H1 (cell line): Measurements from ENCODE around the gene TNS3. TPM values are rescaled to one million over a fixed set of nuclear protein-coding genes. Genes with fewer than 3 reads are reported as not detected.

ENCODE experiments used
- CTCF ChIA-PET: fragments of 300-600 bp; sonication (Branson Sonifier 250); formaldehyde crosslinking; loops from one replicate; lab custom pipeline; 2021; ENCODE audit not compliant: partially characterized antibody; lab: Charles Lee
- POLR2A ChIA-PET: fragments of 300-600 bp; sonication (Branson Sonifier 250); formaldehyde crosslinking; loops from one replicate; lab custom pipeline; 2021; ENCODE audit warnings: inconsistent platforms; ENCODE audit not compliant: partially characterized antibody; lab: Charles Lee
- DNase-seq, 2 experiments: peaks; one replicate each; pipeline versions ENCODE4 v3.0.0 to v3.0.0-alpha.2; 2010 to 2022; ENCODE audit warnings: low spot score in 2 of 2, low read depth in 1 of 2, mixed read lengths in 1 of 2
- FAIRE-seq: peaks from 2 replicates; lab custom pipeline; 2011; peaks lifted over from hg19 to GRCh38; lab: Jason Lieb, UNC
- H2AFZ ChIP-seq: 2 replicates; pipeline ENCODE4 v1.8.1; 2012; ENCODE audit warnings: low read length, inconsistent platforms
- H2AK5ac ChIP-seq: 2 replicates; pipeline ENCODE4 v1.6.1; 2013; ENCODE audit warnings: low read depth, low read length
- H2BK120ac ChIP-seq: replicated peaks from 2 replicates; pipeline ENCODE3; 2013; ENCODE audit warnings: low read depth, low read length, inconsistent platforms
- H2BK12ac ChIP-seq: 2 replicates; pipeline ENCODE4 v1.6.1; 2013; ENCODE audit warnings: low read depth, low read length
- H2BK15ac ChIP-seq: 2 replicates; pipeline ENCODE4 v1.6.1; 2013; ENCODE audit warnings: low read length
- H2BK20ac ChIP-seq: 2 replicates; pipeline ENCODE4 v1.6.1; 2013; ENCODE audit warnings: low read length
- H2BK5ac ChIP-seq: 2 replicates; pipeline ENCODE4 v1.6.1; 2013; ENCODE audit warnings: low read depth, low read length
- H3K14ac ChIP-seq: 2 replicates; pipeline ENCODE4 v1.6.1; 2013; ENCODE audit warnings: inconsistent platforms; ENCODE audit not compliant: insufficient read length
- H3K18ac ChIP-seq: 2 replicates; pipeline ENCODE4 v1.6.1; 2013; ENCODE audit warnings: low read length; ENCODE audit errors: extremely low read depth
- H3K23ac ChIP-seq: 2 replicates; pipeline ENCODE4 v1.6.1; 2013; ENCODE audit warnings: inconsistent platforms; ENCODE audit not compliant: insufficient read length
- H3K23me2 ChIP-seq: 2 replicates; pipeline ENCODE4 v1.6.1; 2013; ENCODE audit warnings: low read depth, low read length
- H3K27ac ChIP-seq: 2 replicates; pipeline ENCODE4 v1.6.1; 2011; ENCODE audit warnings: low read depth, low read length, inconsistent platforms
- H3K27me3 ChIP-seq, 4 experiments: replicated peaks in 1 of 4; 1 replicate in 1 of 4; 2 replicates in 3 of 4; pipeline versions ENCODE4 v1.6.1 to v1.8.1; 2011 to 2013; ENCODE audit warnings: low read length in 3 of 4, mild to moderate bottlenecking in 3 of 4, inconsistent platforms in 2 of 4, mixed read lengths in 2 of 4, moderate library complexity in 1 of 4; ENCODE audit not compliant: control insufficient read depth in 3 of 4, insufficient read depth in 3 of 4; ENCODE audit errors: extremely low read depth in 1 of 4
- H3K36me3 ChIP-seq, 4 experiments: 2 replicates each; pipeline versions ENCODE4 v1.6.1 to v1.8.1; 2011 to 2013; ENCODE audit warnings: mild to moderate bottlenecking in 4 of 4, low read length in 3 of 4, moderate library complexity in 2 of 4, control low read depth in 1 of 4, inconsistent platforms in 1 of 4; ENCODE audit not compliant: insufficient read depth in 4 of 4, control insufficient read depth in 2 of 4
- H3K4ac ChIP-seq: replicated peaks from 2 replicates; pipeline ENCODE3; 2013; ENCODE audit warnings: low read length, low read depth, mixed read lengths, inconsistent platforms; ENCODE audit not compliant: insufficient read length
- H3K4me1 ChIP-seq, 4 experiments: replicated peaks in 1 of 4; 1 replicate in 1 of 4; 2 replicates in 3 of 4; pipeline versions ENCODE4 v1.6.1 to v1.8.1; 2011 to 2013; ENCODE audit warnings: low read length in 3 of 4, inconsistent platforms in 2 of 4, mixed read lengths in 1 of 4; ENCODE audit not compliant: insufficient read depth in 4 of 4, control insufficient read depth in 3 of 4
- H3K4me2 ChIP-seq, 2 experiments: 2 replicates each; pipeline versions ENCODE4 v1.6.1 to v1.8.1; 2011 to 2013; ENCODE audit warnings: low read depth in 2 of 2, low read length in 2 of 2, control low read depth in 1 of 2, inconsistent platforms in 1 of 2, mild to moderate bottlenecking in 1 of 2; ENCODE audit not compliant: insufficient read depth in 1 of 2
- H3K4me3 ChIP-seq, 4 experiments: fragments of 200-600, 300-600 bp in 1 of 4; sonication (generic), shearing (Covaris generic), sonication (Bioruptor Twin) in 1 of 4; 2 replicates each; pipeline versions ENCODE4 v1.5.1 to v1.8.1; 2011 to 2016; ENCODE audit warnings: low read length in 4 of 4, low read depth in 3 of 4, control low read depth in 2 of 4, inconsistent platforms in 2 of 4, mild to moderate bottlenecking in 2 of 4, mixed read lengths in 1 of 4, moderate library complexity in 1 of 4; ENCODE audit not compliant: insufficient read depth in 2 of 4; ENCODE audit errors: extremely low read depth in 1 of 4
- H3K56ac ChIP-seq: replicated peaks from 2 replicates; pipeline ENCODE3; 2013; ENCODE audit warnings: low read depth, mild to moderate bottlenecking, mixed read lengths, low read length, inconsistent platforms; ENCODE audit not compliant: insufficient read length
- H3K79me1 ChIP-seq: 2 replicates; pipeline ENCODE4 v1.6.1; 2013; ENCODE audit warnings: low read depth, low read length, control low read depth
- H3K79me2 ChIP-seq, 2 experiments: 2 replicates each; pipeline versions ENCODE4 v1.6.1 to v1.8.1; 2012 to 2013; ENCODE audit warnings: low read length in 2 of 2, mild to moderate bottlenecking in 2 of 2, inconsistent platforms in 1 of 2; ENCODE audit not compliant: insufficient read depth in 2 of 2, control insufficient read depth in 1 of 2
- H3K9ac ChIP-seq, 4 experiments: replicated peaks in 1 of 4; 1 replicate in 1 of 4; 2 replicates in 3 of 4; pipeline versions ENCODE4 v1.6.1 to v1.8.1; 2011 to 2013; ENCODE audit warnings: low read depth in 3 of 4, low read length in 3 of 4, control low read depth in 2 of 4, mild to moderate bottlenecking in 2 of 4, moderate library complexity in 2 of 4, inconsistent platforms in 1 of 4; ENCODE audit errors: extremely low read depth in 1 of 4
- H3K9me3 ChIP-seq, 2 experiments: 2 replicates each; pipeline versions ENCODE4 v1.6.1 to v1.8.1; 2012 to 2013; ENCODE audit warnings: mild to moderate bottlenecking in 2 of 2, moderate library complexity in 2 of 2, control low read depth in 1 of 2, inconsistent platforms in 1 of 2, low read depth in 1 of 2, low read length in 1 of 2, mixed read lengths in 1 of 2; ENCODE audit not compliant: insufficient read depth in 2 of 2
- H4K20me1 ChIP-seq, 2 experiments: replicated peaks in 1 of 2; 2 replicates each; pipeline versions ENCODE3 to v1.8.1; 2011 to 2013; ENCODE audit warnings: inconsistent platforms in 2 of 2, low read length in 2 of 2, mild to moderate bottlenecking in 1 of 2; ENCODE audit not compliant: insufficient read depth in 2 of 2, control insufficient read depth in 1 of 2
- H4K5ac ChIP-seq: 2 replicates; pipeline ENCODE4 v1.6.1; 2013; ENCODE audit warnings: low read length, low read depth, mixed read lengths, inconsistent platforms; ENCODE audit not compliant: insufficient read length
- H4K8ac ChIP-seq: 2 replicates; pipeline ENCODE4 v1.8.0; 2013; ENCODE audit warnings: mild to moderate bottlenecking, moderate library complexity, low read length, inconsistent platforms; ENCODE audit not compliant: insufficient read depth; ENCODE audit errors: extremely low read depth
- H4K91ac ChIP-seq: replicated peaks from 2 replicates; pipeline ENCODE3; 2013; ENCODE audit warnings: low read length, mixed read lengths, inconsistent platforms; ENCODE audit not compliant: insufficient read length
- FOSL1 ChIP-seq: IDR thresholded peaks from 2 replicates; pipeline ENCODE4 v1.6.1; 2011; ENCODE audit warnings: mild to moderate bottlenecking, low read depth, low read length, moderate library complexity; ENCODE audit not compliant: insufficient read depth
- HDAC2 ChIP-seq, 2 experiments: fragments of 300-600 bp in 1 of 2; sonication (generic) in 1 of 2; IDR thresholded peaks; 2 replicates each; pipeline ENCODE4 v1.6.1; 2011 to 2012; ENCODE audit warnings: low read depth in 2 of 2, low read length in 2 of 2, mild to moderate bottlenecking in 2 of 2, moderate library complexity in 2 of 2, borderline replicate concordance in 1 of 2, inconsistent platforms in 1 of 2
- NRF1 ChIP-seq: IDR thresholded peaks from 2 replicates; pipeline ENCODE4 v1.6.1; 2011; ENCODE audit warnings: mild to moderate bottlenecking, low read depth, low read length, improper control_type of control experiment
- RBBP5 ChIP-seq: IDR thresholded peaks from 2 replicates; pipeline ENCODE4 v1.7.1; 2012; ENCODE audit warnings: low read depth, mild to moderate bottlenecking, inconsistent platforms, low read length, moderate library complexity, borderline replicate concordance
- RXRA ChIP-seq: IDR thresholded peaks from 2 replicates; pipeline ENCODE4 v1.6.1; 2011; ENCODE audit warnings: low read depth, mild to moderate bottlenecking, low read length, moderate library complexity; ENCODE audit not compliant: insufficient read depth
- SAP30 ChIP-seq: fragments of 300-600 bp; sonication (generic); IDR thresholded peaks from 2 replicates; pipeline ENCODE4 v1.7.1; 2012; ENCODE audit warnings: low read length, moderate library complexity, mild to moderate bottlenecking, inconsistent platforms; ENCODE audit not compliant: insufficient read depth, insufficient replicate concordance
- SIN3A ChIP-seq, 2 experiments: IDR thresholded peaks in 1 of 2; conservative IDR thresholded peaks in 1 of 2; 2 replicates each; pipeline ENCODE4 v1.6.1; 2011 to 2012; ENCODE audit warnings: low read length in 2 of 2, improper control_type of control experiment in 1 of 2, low read depth in 1 of 2, mild to moderate bottlenecking in 1 of 2
- WGBS, 2 experiments: shearing (Covaris generic) in 1 of 2; methylation state at CpG; one replicate each; pipeline versions ENCODE4 v1.1.6 to v1.1.7; 2013 to 2015; ENCODE audit warnings: low lambda C conversion rate in 2 of 2, mixed read lengths in 2 of 2, inconsistent platforms in 1 of 2, low coverage in 1 of 2, missing lambda C conversion rate in 1 of 2; ENCODE audit not compliant: insufficient replicate concordance in 2 of 2, insufficient coverage in 1 of 2, insufficient read length in 1 of 2; ENCODE audit errors: extremely low coverage in 1 of 2, missing lambda C conversion rate in 1 of 2; 5-methylcytosine and 5-hydroxymethylcytosine counted together
- polyA plus RNA-seq, 7 experiments: library from polyadenylated mRNA; depleted of rRNA in 3 of 7; stranded (reverse) in 5 of 7; unstranded in 2 of 7; fragments of >200 nt in 5 of 7; fragments of 200-250 nt in 2 of 7; gene quantifications; 1 replicate in 5 of 7; 2 replicates in 1 of 7; 4 replicates in 1 of 7; pipeline versions ENCODE4 v1.2.1 to v1.2.3, GENCODE V29; 2011 to 2013; ENCODE audit warnings: missing spikeins in 2 of 7, mixed read lengths in 2 of 7
- total RNA-seq: library from RNA; stranded (reverse); fragmentation: NEBNext Ultra II Directional; extraction: Animal tissue kit (Norgen Biotek cat#: 25700); gene quantifications from 2 replicates; pipeline ENCODE4 v1.2.1, GENCODE V29; 2021

TNS3 gene
- total and polyA plus RNA-seq, 2 of the 8 experiments (the other 6 are each of a cell fraction or from before 2014, with no cell fraction given), result 11.9 to 24.2 TPM

DNA sequence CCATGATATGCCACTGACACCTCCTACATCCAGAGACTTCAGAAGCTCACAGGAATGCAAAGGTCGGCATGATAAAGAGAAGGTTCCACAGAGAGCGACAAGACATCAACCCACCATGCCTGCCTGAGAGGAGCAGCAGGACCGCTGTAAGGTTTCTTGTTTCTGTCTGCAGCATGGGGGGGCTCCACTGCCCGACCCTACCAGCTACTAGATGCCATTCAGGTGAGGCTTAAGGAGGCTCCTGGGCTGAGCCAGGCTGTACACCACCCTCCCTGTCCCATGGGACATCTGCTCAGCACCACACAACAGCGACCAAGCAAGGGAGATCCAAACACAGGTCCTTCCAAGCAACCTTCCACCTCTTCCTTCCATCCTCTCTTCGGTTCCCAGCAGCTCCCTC, 234.6 kb downstream of the TNS3 start:
- Histone ChIP-seq H4K8ac (no peak overlapping the region), H2BK12ac (no peak overlapping the region), H3K23ac (no peak overlapping the region), H2AK5ac (no peak overlapping the region), H4K5ac (no peak overlapping the region), H2BK120ac (no peak overlapping the region), H2BK5ac (no peak overlapping the region), H3K18ac (no peak overlapping the region; the same call in 1 of the 2 replicates), H3K9ac (no peak overlapping the region), H2BK15ac (no peak overlapping the region), H3K4me3 (no peak overlapping the region), H3K27ac (no peak overlapping the region), H3K79me1 (no peaks in the 10 kb centered on the region), H2BK20ac (no peak overlapping the region), H3K9me3 (no peaks in the 10 kb centered on the region), H3K14ac (no peak overlapping the region), H3K36me3 (peaks cover 0 to 6% (median 0%) of the 10 kb centered on the region in 4 experiments; a peak in 1 of 8 replicates), H3K4ac (no peak overlapping the region), H3K27me3 (no peaks in the 10 kb centered on the region), H3K79me2 (no peaks in the 10 kb centered on the region), H3K4me1 (no peaks in the 10 kb centered on the region; a peak in 2 of 7 replicates), H4K20me1 (peaks cover under 1 to 11% of the 10 kb centered on the region in 2 experiments), H3K56ac (no peak overlapping the region), H3K4me2 (no peak overlapping the region), H3K23me2 (no peaks in the 10 kb centered on the region; the same call in 1 of the 2 replicates), H2AFZ (no peak overlapping the region), H4K91ac (no peak overlapping the region)
- DNase-seq (no peak), FAIRE-seq (no peak)
- ChIA-PET CTCF (interaction anchor here (1.0 kb wide), 1 partner anchor 81 kb away, joined by 3 read pairs; no protein-coding TSS in a partner anchor), POLR2A (interaction anchor here (1.4 to 1.7 kb wide), 2 partner anchors 20 to 34 kb away, joined by 3 to 4 read pairs; no protein-coding TSS in a partner anchor)
- WGBS, 2 experiments, result 92% methylated on average over 6 of the region's 6 CpGs; no CpG with 5 or more reads in 1 of the 2 experiments
- TF ChIP-seq NRF1 (no peak), HDAC2 (IDR thresholded peaks at IDR 0.05; ENCODE audit: borderline replicate concordance in 1 of 2, low read depth in 2 of 2, low read length in 2 of 2) (no peak), SAP30 (no peak), FOSL1 (no peak), SIN3A (conservative IDR thresholded peaks at IDR 0.05 in 1 of 2, IDR thresholded peaks at IDR 0.05 in 1 of 2; ENCODE audit: low read depth in 1 of 2, low read length in 2 of 2) (no peak), RXRA (no peak), RBBP5 (no peak)
